ENCODE measurements around the gene FCRL4. TPM values are rescaled to one million over a fixed set of nuclear protein-coding genes. Genes with fewer than 3 reads are reported as not detected.

The FCRL4 gene
- total and polyA plus RNA-seq, 2 of the 4 experiments (the other 2 are of a cell fraction), result not detected

DNA sequence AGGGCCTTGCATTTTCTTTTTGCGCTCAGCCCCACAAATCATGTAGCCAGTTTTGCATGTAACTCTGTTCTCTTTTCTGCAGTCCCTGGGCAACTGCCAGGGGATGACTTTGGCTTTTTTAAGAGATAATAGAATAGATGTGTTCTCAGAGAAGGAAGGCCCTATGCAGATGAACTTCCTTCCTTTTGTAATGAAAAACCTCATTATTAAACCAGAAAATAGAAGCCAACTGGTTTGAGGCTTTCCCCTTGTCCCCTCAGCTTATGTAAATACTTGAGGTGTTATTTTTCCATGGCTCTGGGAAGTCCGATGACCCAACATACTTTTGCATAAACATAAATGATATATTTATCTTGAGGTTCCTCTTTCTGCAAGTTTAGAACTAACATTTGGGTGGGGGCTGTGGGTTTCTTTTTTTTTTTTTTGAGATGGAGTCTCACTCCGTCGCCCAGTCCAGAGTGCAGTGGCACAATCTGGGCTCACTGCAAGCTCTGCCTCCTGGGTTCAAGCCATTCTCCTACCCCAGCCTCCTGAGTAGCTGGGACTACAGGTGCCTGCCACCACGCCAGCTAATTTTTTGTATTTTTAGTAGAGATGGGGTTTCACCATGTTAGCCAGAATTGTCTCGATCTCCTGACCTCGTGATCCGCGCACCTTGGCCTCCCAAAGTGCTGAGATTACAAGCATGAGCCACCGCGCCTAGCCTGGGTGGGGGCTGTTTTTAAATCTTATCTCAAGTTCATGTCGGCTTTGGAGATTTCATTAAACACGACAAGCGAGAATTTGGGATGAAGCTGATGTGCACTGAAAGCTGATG lies 31.2 kb downstream of the FCRL4 start:
- whole genome bisulfite sequencing, 2 experiments (ENCODE audit: extremely low coverage in 2 of 2, insufficient read length in 1 of 2), result no CpG with 5 or more reads among the region's 14 CpGs
- H2AK5ac ChIP-seq (ENCODE audit: low read depth, low read length), result no peak overlapping the region
- no peak overlapping the region for H4K8ac ChIP-seq (ENCODE audit: low read depth in 2 of 2, low read length in 2 of 2)
- BruUV-seq (replicated peaks), result no TSS peak
- no peak overlapping the region for H3K27ac ChIP-seq (ENCODE audit: insufficient read depth, low read length)
- H3K4me2 ChIP-seq (ENCODE audit: low read depth, low read length), result no peak overlapping the region
- H3K4me1 ChIP-seq (ENCODE audit: control insufficient read depth, insufficient read depth, low read length), result no peaks in the 10 kb centered on the region
- no peak overlapping the region for H2AFZ ChIP-seq (replicated peaks; ENCODE audit: low read length, poor library complexity)
- no peaks in the 10 kb centered on the region for H3K27me3 ChIP-seq (ENCODE audit: control insufficient read depth, insufficient read depth, low read length)
- H3K9me1 ChIP-seq (ENCODE audit: insufficient read depth, low read length), result no peaks in the 10 kb centered on the region
- H2BK20ac ChIP-seq (ENCODE audit: low read depth, low read length), result no peak overlapping the region
- H4K20me1 ChIP-seq (ENCODE audit: insufficient read depth, low read length), result no peaks in the 10 kb centered on the region
- in situ Hi-C loops (cut with MboI; ENCODE audit: low sequenced_read_pairs) (no loop called here), dilution Hi-C loops (cut with HindIII; ENCODE audit: low sequenced_read_pairs, unreplicated experiment) (no loop called here), intact Hi-C loops (cut with micrococcal nuclease) (no loop called here)
- H3K79me1 ChIP-seq (ENCODE audit: low read depth in 1 of 2, low read length in 2 of 2), result no peaks in the 10 kb centered on the region
- TF ChIP-seq, protein P1, sequence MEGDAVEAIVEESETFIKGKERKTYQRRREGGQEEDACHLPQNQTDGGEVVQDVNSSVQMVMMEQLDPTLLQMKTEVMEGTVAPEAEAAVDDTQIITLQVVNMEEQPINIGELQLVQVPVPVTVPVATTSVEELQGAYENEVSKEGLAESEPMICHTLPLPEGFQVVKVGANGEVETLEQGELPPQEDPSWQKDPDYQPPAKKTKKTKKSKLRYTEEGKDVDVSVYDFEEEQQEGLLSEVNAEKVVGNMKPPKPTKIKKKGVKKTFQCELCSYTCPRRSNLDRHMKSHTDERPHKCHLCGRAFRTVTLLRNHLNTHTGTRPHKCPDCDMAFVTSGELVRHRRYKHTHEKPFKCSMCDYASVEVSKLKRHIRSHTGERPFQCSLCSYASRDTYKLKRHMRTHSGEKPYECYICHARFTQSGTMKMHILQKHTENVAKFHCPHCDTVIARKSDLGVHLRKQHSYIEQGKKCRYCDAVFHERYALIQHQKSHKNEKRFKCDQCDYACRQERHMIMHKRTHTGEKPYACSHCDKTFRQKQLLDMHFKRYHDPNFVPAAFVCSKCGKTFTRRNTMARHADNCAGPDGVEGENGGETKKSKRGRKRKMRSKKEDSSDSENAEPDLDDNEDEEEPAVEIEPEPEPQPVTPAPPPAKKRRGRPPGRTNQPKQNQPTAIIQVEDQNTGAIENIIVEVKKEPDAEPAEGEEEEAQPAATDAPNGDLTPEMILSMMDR (conservative IDR thresholded peaks at IDR 0.05; ENCODE audit: low read depth, low read length), result no peak
- no peak for TF ChIP-seq MAZ (IDR thresholded peaks at IDR 0.05; ENCODE audit: borderline replicate concordance, low read depth, low read length)
- no peak for TF ChIP-seq BHLHE40 (IDR thresholded peaks at IDR 0.05; ENCODE audit: low read depth, low read length)
- TF ChIP-seq MXI1 (IDR thresholded peaks at IDR 0.05; ENCODE audit: borderline replicate concordance, low read depth, low read length), result no peak
- TF ChIP-seq RAD21 (IDR thresholded peaks at IDR 0.05; ENCODE audit: low read length), result no peak
- no peak overlapping the region for H3K4me3 ChIP-seq (ENCODE audit: insufficient read depth, low read depth, low read length)
- no peak overlapping the region for H3K18ac ChIP-seq (ENCODE audit: low read depth, low read length)
- ChIA-PET CTCF (no interaction called here), POLR2A (ENCODE audit: unreplicated experiment) (no interaction called here)
- no peak overlapping the region for H2BK15ac ChIP-seq (ENCODE audit: low read depth, low read length)
- ATAC-seq (ENCODE audit: low read depth), result no peak
- no peak overlapping the region for H2BK120ac ChIP-seq (ENCODE audit: low read depth, low read length)
- H4K91ac ChIP-seq (ENCODE audit: insufficient read depth, low read depth, low read length), result no peak overlapping the region
- no peak overlapping the region for H2BK5ac ChIP-seq (ENCODE audit: low read depth, low read length, poor library complexity, severe bottlenecking)
- H3K4ac ChIP-seq (ENCODE audit: low read depth, low read length), result no peak overlapping the region
- no peak overlapping the region for H2AK9ac ChIP-seq (replicated peaks; ENCODE audit: low read depth, low read length, poor library complexity)
- H3K56ac ChIP-seq (ENCODE audit: extremely low read depth, insufficient read depth, low read length), result no peak overlapping the region
- DNase-seq, result no peak
- no peak overlapping the region for H3K14ac ChIP-seq (replicated peaks; ENCODE audit: low read depth, low read length)
- no peak overlapping the region for H3K23ac ChIP-seq (ENCODE audit: low read depth, low read length)
- no peak overlapping the region for H4K5ac ChIP-seq (ENCODE audit: low read depth, low read length)
- no peak overlapping the region for H3K9ac ChIP-seq (ENCODE audit: low read depth, low read length)
- H3K36me3 ChIP-seq (ENCODE audit: control insufficient read depth, insufficient read depth, low read length), result no peaks in the 10 kb centered on the region
- no peaks in the 10 kb centered on the region for H3K9me3 ChIP-seq (ENCODE audit: control insufficient read depth, insufficient read depth, low read length)

Data from IMR-90 (cell line).